Cerebellar cortex (tissue), 1 donor: ENCODE measurements around the gene LAMB4.

Experiments
- DNase-seq: peaks from one replicate; pipeline ENCODE4 v3.0.0-alpha.2; 2015; ENCODE audit warnings: low spot score

The LAMB4 gene

GRCh38 chr7:107995184-107996071, 134.7 kb downstream of the LAMB4 start:
- peak; percentile 11 for DNase-seq

DNA sequence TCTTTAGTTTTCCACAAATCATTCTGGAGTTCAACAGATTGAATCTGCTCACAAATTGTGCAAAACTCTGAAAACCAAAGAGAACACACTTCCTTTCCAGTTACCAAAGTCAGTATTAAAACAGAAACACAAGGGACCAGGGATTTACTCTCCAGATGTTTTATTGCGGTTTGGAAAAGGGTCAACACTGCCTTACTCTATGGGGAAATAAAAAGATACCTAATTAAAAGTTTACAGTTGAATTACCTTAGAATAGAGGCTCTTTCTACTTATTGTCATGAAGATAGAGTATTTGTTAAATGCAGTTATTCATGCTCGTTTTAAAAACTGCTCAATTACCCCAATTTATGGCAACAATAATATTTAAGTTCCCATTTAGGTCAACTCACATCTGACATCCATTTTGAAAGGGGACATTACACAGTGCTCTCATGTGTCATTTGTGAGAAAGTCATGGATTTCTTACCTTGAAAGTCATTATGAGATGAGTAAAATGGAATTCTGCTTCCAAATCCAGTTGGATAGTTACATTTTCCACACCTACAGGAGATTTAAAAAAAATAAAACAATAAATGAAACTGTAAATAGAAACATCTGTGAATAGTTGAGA, 135.6 kb downstream of the LAMB4 start:
- DNase-seq = no peak

- DNase-seq = no peak
Observed at GRCh38 chr7:107993891-107994291, 136.3 kb downstream of the LAMB4 start.

DNA sequence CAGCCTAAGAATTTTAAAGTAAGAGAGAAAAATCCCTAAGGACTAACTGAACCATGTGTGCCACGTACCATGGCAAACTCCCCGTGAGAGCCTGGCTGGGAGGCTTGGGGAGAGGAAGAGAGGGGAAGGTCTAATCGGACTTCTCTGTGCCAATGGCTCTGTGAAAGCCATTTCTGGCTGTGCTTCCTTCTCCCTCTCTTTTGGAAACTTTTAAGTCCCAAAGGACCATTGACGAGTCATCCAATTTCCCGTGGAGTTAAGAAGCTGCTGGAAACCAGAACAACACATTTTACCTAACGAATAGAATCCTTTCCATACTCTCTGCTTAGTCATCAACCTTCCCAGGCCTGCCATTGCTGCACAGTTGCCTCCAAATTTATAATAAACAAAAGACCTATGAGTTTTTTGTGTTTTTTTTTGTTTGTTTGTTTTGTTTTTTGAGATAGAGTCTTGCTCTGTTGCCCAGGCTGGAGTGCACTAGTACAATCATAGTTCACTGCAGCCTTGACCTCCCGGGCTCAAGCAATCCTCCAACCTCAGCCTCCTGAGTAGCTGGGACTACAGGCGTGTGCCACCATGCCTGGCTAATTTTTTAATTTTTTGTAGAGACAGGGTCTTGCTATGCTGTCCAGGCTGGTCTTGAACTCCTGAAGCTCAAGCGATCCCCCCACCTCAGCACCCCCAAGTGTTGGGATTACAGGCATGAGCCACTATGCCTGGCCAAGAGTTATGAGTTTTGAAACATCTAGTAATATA, 140.4 kb downstream of the LAMB4 start:
- DNase-seq = no peak

DNA sequence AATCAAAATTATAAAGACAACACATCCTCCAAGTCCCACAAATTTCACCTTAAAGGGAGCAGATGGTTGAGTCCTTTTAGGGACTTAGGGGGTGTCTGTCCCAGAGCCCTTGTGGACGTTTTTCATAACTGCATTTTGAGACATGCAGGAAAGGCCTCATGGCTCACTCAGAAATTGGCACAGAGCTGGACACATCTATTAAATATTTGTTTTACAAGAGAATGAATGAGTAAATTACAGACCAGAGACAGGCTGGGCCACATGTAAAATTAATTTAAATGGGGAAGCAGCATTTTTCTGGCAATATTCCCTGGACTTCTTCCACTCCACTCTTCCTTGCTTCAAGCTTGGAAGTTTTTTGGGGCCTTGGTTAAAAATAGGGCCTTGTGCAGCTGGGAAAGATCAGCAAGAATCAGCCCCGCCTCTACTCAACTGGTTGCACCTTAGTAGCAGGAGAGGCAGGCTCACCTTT, 147.2 kb downstream of the LAMB4 start:
- DNase-seq = no peak

- no peak for DNase-seq
Observed at GRCh38 chr7:107982042-107982840, 147.9 kb downstream of the LAMB4 start.

DNA sequence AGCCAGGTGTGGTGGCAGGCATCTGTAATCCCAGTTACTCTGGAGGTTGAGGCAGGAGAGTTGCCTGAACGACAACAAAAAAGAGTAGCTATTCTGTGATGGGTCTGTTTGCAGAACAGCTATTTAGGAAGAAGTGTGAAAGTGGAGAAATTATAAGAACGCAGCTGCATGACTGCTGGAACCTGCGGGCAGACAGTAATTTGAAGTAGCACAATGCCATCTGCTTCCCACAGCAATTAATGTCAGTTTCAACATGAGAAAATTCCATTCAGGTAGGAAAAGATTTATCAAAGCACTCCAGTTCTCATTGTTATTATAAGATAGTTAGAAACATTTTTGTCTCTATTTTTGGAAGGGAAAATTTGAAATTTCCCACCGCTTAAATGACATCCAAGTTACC, 148.7 kb downstream of the LAMB4 start:
- DNase-seq = no peak

- no peak for DNase-seq
Observed at GRCh38 chr7:107980671-107981190, 149.4 kb downstream of the LAMB4 start.

DNA sequence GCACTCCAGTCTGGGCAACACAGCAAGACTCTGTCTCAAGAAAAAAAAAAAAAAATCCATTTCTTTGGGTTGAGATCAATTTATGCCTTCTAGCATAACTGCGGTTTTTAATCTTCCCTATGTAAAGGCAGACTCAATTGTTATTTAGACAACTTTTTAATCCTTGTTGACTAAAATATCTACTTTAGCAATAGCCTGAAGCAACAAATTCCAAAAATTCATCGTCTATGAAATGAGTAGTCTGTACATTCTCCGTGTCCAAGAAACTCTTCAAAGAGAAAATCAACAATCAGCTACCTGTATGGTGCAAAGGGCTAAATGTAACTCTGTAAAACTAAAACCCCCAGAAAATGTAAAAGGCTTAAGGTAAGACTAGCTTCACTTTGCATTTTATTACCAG, 150.0 kb downstream of the LAMB4 start:
- no peak for DNase-seq

DNA sequence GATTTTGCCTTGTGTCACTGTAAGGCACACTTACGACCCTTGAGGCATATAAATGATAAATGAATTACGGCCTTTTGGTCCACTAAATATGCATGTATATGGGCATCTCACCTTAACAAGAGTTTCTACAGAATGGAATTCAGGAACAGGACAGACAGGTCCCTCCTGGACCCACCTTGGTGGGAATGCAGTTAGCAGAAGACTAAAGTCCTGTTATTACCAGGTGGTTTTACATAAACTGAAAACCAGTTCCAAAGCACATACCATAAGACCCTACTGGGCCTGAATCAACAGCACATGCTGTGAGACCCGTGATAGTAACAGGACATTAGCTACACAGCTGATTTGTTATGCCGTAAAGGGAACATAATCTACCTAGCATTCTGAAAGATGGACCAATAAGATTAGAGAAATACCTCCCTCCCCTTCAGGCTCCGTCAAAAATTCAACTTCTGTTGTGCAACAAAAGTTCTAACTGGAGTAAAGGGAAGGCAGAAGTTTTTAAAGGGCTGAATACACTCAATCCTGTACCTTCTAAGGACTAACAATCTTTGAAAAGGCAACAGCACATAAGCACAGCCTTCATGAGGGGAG, 151.2 kb downstream of the LAMB4 start:
- DNase-seq = no peak

- DNase-seq = no peak
Observed at GRCh38 chr7:107977048-107977447, 153.1 kb downstream of the LAMB4 start.

DNA sequence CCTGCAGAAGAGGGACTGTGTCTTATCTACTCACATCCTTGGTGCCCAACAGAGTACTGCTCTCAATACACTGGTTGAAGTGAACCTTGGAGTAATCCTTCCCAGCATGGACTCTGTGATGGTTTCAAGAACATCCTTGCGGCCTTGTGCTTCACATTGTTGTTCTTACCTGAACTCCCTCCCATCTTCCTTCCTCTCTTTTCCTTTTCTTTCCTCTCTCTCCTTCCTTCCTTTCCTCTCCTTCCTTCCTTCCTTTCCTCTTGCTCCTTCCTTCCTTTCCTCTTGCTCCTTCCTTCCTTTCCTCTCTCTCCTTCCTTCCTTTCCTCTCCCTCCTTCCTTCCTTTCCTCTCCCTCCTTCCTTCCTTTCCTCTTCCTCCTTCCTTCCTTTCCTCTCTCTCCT, 153.5 kb downstream of the LAMB4 start:
- DNase-seq = no peak

- DNase-seq = no peak
Observed at GRCh38 chr7:107975394-107976013, 154.7 kb downstream of the LAMB4 start.

DNA sequence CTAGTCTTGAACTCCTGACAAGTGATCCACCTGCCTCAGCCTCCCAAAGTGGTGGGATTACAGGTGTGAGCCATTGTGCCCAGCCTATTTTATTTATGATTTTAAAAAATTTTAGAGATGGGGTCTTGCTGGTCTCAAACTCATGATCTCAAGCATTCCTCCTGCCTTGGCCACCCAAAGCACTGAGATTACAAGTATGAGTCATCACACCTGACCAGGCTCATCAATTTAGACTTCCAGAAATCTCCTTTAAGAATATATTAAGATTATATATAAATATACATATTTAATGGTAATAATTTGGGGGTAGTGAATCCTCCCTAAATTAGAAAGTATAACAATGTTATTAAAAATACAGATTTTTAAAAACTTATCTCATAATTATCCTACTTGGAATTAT, 156.3 kb downstream of the LAMB4 start:
- DNase-seq = no peak
